DMS53 treated with DMSO at 0.1 percent for 48 hours (cell line): ENCODE results near the gene KLHL29.

Experiments
- DNase-seq: peaks from one replicate; lab custom pipeline; 2025; ENCODE audit not compliant: unreplicated experiment; lab: John Stamatoyannopoulos, UW

Gene KLHL29

GRCh38 chr2:23393722-23394121, 8.7 kb downstream of the KLHL29 start:
- DNase-seq, result no peak

GRCh38 chr2:23394700-23395099, 9.7 kb downstream of the KLHL29 start:
- DNase-seq, result no peak

- no peak for DNase-seq
Observed at GRCh38 chr2:23397478-23397877, 12.5 kb downstream of the KLHL29 start.

- DNase-seq, result no peak
Observed at GRCh38 chr2:23399674-23400261, 14.8 kb downstream of the KLHL29 start.

GRCh38 chr2:23400703-23401102, 15.7 kb downstream of the KLHL29 start:
- no peak for DNase-seq

- DNase-seq, result no peak
Observed at GRCh38 chr2:23401427-23402204, 16.6 kb downstream of the KLHL29 start.

- DNase-seq, result no peak
Observed at GRCh38 chr2:23402205-23402740, 17.3 kb downstream of the KLHL29 start.

GRCh38 chr2:23404426-23404825, 19.4 kb downstream of the KLHL29 start:
- DNase-seq, result peak; percentile 90

GRCh38 chr2:23409248-23409647, 24.3 kb downstream of the KLHL29 start:
- DNase-seq, result no peak

GRCh38 chr2:23410596-23410995, 25.6 kb downstream of the KLHL29 start:
- DNase-seq, result no peak

- DNase-seq, result no peak
Observed at GRCh38 chr2:23411752-23412431, 26.9 kb downstream of the KLHL29 start.

- no peak for DNase-seq
Observed at GRCh38 chr2:23412556-23413155, 27.7 kb downstream of the KLHL29 start.

- no peak for DNase-seq
Observed at GRCh38 chr2:23413641-23414040, 28.7 kb downstream of the KLHL29 start.

GRCh38 chr2:23414106-23414505, 29.1 kb downstream of the KLHL29 start:
- no peak for DNase-seq

GRCh38 chr2:23414871-23415270, 29.9 kb downstream of the KLHL29 start:
- DNase-seq, result no peak

- DNase-seq, result no peak
Observed at GRCh38 chr2:23417310-23417709, 32.3 kb downstream of the KLHL29 start.

GRCh38 chr2:23418056-23418455, 33.1 kb downstream of the KLHL29 start:
- DNase-seq, result no peak

GRCh38 chr2:23418461-23418911, 33.5 kb downstream of the KLHL29 start:
- DNase-seq, result no peak

GRCh38 chr2:23419171-23420090, 34.5 kb downstream of the KLHL29 start:
- DNase-seq, result no peak

- no peak for DNase-seq
Observed at GRCh38 chr2:23420091-23420839, 35.3 kb downstream of the KLHL29 start.
